Activated CD8-positive, alpha-beta memory T cell treated with anti-CD3 and anti-CD28 coated beads, Interleukin-2, amount 50 U/mL, for 4 hours (primary cell): ENCODE data around the gene WDR48.

Experiments
- DNase-seq: peaks from one replicate; pipeline ENCODE4 v3.0.0-alpha.2; 2020

Gene WDR48

GRCh38 chr3:39125841-39126500, 74.2 kb downstream of the WDR48 start:
- no peak for DNase-seq

GRCh38 chr3:39126532-39127071, 74.8 kb downstream of the WDR48 start:
- DNase-seq = peak; percentile 42

- DNase-seq = peak; percentile 13
These were observed 75.6 kb downstream of the WDR48 start for GRCh38 chr3:39127269-39127907.

- no peak for DNase-seq
These were observed 76.1 kb downstream of the WDR48 start for GRCh38 chr3:39127908-39128304.

- peak; percentile 3 for DNase-seq
These were observed 77.1 kb downstream of the WDR48 start for GRCh38 chr3:39128951-39129350.

GRCh38 chr3:39130026-39130425, 78.2 kb downstream of the WDR48 start:
- DNase-seq = peak; percentile 11

GRCh38 chr3:39130693-39131265, 79.0 kb downstream of the WDR48 start:
- DNase-seq = no peak

- DNase-seq = peak; percentile 3
These were observed 80.6 kb downstream of the WDR48 start for GRCh38 chr3:39132096-39133092.

GRCh38 chr3:39133093-39133490, 81.3 kb downstream of the WDR48 start:
- DNase-seq = peak; percentile 6

GRCh38 chr3:39133822-39134221, 82.0 kb downstream of the WDR48 start:
- DNase-seq = peak; percentile 3

- DNase-seq = peak; percentile 8
These were observed 82.5 kb downstream of the WDR48 start for GRCh38 chr3:39134305-39134704.

GRCh38 chr3:39135170-39135805, 83.5 kb downstream of the WDR48 start:
- no peak for DNase-seq

GRCh38 chr3:39136533-39137434, 85.0 kb downstream of the WDR48 start:
- DNase-seq = no peak

- no peak for DNase-seq
These were observed 85.7 kb downstream of the WDR48 start for GRCh38 chr3:39137435-39137936.

- DNase-seq = no peak
These were observed 86.4 kb downstream of the WDR48 start for GRCh38 chr3:39137991-39138803.

GRCh38 chr3:39138804-39139415, 87.1 kb downstream of the WDR48 start:
- no peak for DNase-seq

- no peak for DNase-seq
These were observed 87.6 kb downstream of the WDR48 start for GRCh38 chr3:39139442-39139841.

GRCh38 chr3:39140341-39140971, 88.6 kb downstream of the WDR48 start:
- no peak for DNase-seq
